Epithelial cell of esophagus (primary cell): ENCODE data around the gene AIFM1.

Experiments used
- DNase-seq: peaks from one replicate; pipeline ENCODE4 v3.0.0; 2010; ENCODE audit warnings: low read depth
- H3K4me3 ChIP-seq: 2 replicates; pipeline ENCODE4 v1.5.1; 2011; ENCODE audit warnings: mild to moderate bottlenecking, low read length, control low read depth
- TF ChIP-seq, protein P1 (sequence below): IDR thresholded peaks from 2 replicates; pipeline ENCODE4 v1.5.1; 2011; ENCODE audit warnings: low read depth, mild to moderate bottlenecking, low read length, control low read depth, inconsistent platforms; ENCODE audit not compliant: insufficient read depth; ENCODE audit errors: missing control alignments

AIFM1 gene

DNA sequence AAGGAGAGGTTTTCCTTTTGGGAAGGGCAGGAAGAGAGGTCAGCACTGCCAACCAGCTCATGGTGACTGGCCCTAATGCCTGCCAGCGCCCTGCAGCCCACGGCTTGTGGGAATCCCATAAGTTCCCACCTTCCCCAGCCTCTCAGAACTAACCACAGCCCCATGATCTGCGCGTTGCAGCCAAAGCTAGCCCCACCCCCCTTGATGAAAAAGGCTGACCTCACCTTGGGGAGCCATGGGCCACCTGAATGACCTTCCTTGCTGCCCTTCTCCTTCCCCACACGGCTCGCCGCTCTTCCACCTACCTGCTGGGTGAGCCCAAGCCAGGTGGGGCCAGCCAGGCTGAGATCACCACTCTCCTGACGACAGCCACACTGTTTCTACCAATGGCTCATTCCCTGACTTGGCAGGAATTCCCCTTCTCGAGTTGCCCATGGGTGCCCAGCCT, 51.5 kb downstream of the AIFM1 start:
- H3K4me3 ChIP-seq, result peak overlapping the region; percentile 19
- DNase-seq, result peak; percentile 87
- TF ChIP-seq, protein P1, sequence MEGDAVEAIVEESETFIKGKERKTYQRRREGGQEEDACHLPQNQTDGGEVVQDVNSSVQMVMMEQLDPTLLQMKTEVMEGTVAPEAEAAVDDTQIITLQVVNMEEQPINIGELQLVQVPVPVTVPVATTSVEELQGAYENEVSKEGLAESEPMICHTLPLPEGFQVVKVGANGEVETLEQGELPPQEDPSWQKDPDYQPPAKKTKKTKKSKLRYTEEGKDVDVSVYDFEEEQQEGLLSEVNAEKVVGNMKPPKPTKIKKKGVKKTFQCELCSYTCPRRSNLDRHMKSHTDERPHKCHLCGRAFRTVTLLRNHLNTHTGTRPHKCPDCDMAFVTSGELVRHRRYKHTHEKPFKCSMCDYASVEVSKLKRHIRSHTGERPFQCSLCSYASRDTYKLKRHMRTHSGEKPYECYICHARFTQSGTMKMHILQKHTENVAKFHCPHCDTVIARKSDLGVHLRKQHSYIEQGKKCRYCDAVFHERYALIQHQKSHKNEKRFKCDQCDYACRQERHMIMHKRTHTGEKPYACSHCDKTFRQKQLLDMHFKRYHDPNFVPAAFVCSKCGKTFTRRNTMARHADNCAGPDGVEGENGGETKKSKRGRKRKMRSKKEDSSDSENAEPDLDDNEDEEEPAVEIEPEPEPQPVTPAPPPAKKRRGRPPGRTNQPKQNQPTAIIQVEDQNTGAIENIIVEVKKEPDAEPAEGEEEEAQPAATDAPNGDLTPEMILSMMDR, result no peak

DNA sequence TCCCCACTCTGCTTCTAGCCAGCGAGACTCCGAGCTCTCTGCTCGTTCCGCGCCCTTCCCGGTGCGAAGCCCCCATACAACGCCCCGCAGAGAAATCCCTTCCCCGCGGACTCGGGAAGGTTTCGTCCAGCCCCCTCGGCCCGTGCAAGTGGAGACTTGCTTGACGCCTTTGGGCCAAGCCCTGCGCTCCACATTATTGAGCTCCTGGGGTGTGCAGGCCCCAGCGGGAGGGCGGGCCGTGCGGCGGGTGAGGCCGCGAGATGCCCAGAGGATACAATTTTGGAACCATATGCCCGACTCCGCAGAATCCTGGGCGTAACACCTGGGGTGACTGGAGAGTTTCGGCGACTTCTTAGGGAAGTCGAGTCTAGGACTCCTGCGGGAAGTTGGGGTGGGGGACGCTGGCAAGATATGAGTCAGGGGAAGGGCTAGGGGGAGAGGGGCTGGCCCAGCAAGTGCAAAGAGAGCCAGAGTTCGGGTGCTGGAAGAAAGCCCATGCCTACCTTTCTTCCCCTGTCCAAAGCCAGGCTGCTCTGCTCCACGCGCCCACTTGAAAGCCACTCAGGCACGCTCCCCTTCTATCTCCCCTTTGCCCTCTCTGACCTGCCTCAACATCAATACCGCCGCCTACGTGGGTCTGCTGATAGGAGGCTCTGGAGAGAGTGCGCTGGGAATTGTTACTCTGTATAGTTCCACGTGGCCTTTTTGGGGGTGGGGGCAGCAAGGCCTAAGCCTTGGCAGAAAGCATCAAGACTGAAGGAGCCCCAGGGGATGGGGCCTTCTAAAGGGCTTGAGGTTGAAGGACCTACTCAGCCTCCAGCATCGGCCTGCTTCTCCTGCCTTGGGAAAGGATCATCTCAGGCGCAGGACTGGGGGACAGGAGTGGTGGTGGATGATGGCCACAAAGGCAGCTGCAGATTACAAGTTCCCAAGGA, 54.2 kb downstream of the AIFM1 start:
- peak overlapping the region; percentile 31 for H3K4me3 ChIP-seq
- DNase-seq, result peak; percentile 79
- TF ChIP-seq, protein P1, result no peak

GRCh38 chrX:130110379-130111219, 55.0 kb downstream of the AIFM1 start, which contains the start of gene ELF4:
ELF4 (minus strand) TSS chrX:130110497; CDS start chrX:130081330, 29,167 bp downstream.
- peak; percentile 81 for DNase-seq
- H3K4me3 ChIP-seq, result peak within 1 kb of the TSS; percentile 58
- TF ChIP-seq, protein P1, result no peak

DNA sequence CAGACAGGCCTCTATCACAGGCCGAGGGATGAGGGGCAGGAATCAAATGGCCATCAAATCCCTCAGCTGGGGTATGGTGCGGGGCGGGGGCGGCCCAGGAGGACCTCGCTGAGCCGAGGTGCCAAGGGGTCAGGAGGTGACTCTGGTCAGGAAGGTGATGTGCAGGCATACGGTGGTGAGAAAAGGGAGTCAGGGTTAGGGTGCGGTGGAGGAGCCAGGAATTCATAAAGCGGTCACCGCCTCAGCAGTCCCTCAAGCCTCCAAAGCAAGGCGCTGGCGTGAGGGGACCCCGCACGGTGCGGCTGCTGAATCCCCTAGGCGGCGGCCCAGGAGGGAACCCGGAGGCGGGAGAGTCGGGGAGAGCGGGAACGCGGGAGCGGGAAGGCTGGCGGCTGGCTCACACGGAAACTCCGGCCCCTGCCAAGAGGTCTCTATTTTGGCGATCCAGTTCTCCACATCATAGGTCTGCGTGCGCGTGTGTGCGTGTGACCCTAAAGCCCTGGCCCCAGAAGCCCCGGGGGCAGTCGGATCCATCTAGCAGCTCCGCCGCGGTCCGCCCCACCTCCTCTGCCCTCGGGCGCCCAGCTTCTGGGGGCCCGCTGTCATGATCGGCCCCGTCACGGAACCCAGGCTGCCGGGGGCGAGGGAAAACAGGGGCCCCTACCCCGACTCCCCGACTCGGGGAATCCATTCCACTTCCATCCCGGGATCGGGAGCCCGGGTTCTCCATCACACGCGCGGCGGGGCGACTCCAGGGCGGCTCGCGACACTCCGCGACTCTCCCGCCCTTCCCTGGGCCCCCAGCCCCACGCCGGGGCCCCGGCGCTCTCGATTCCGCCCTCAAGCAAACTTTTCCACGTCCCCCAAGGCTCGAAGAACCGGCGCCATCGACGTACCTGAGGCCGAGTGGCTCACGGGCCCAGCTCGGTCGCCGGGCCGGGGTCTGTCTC, 55.9 kb downstream of the AIFM1 start:
- TF ChIP-seq, protein P1, result no peak
- DNase-seq, result no peak

GRCh38 chrX:130108647-130109428, 56.8 kb downstream of the AIFM1 start:
- DNase-seq, result peak; percentile 45
- peak overlapping the region; percentile 58 for H3K4me3 ChIP-seq
- TF ChIP-seq, protein P1, result no peak

More for the DNA sequence above, 55.9 kb downstream of the AIFM1 start:
- H3K4me3 ChIP-seq, result peak overlapping the region; percentile 58
